ENCODE measurements around the gene SREBF1.

The SREBF1 gene

GRCh38 chr17:17837966-17838962 is 1.5 kb upstream of the SREBF1 start:
- TF ChIP-seq CTCF (conservative IDR thresholded peaks at IDR 0.05) = no peak
- H3K27ac ChIP-seq = peak overlapping the region; percentile 96

GRCh38 chr17:17837380-17837821 is 615 bp upstream of the SREBF1 start:
- TF ChIP-seq CTCF (conservative IDR thresholded peaks at IDR 0.05) = no peak
- peak overlapping the region; percentile 96 for H3K27ac ChIP-seq

DNA sequence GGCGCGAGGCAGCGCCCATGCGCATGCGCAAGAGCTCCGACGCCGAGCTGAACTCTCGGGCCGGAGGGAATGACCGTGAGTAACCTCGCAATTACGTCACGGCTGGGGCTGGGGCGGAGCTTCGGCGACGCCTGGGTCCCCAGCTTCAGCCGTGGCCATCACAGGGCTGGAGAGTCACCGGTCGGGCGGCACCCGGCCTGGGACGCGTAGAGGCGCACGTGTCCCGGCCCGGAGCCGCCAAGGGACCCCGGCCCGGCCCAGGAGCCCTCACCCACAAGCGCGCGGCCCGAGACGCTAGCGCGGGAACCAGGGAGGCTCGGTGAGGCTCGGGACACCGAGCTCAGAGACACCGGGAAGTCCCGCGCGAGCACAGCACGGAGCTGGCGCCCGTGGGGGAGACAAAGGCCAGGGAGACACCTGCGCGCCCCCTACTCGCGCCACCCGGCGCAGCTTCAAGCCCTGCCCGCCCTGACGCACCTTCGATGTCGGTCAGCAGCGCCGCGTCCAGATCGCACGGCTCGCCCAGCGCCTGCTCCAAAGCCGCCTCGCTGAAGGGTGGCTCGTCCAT is 452 bp downstream of the SREBF1 start:
- peak overlapping the region; percentile 96 for H3K27ac ChIP-seq
- TF ChIP-seq CTCF (conservative IDR thresholded peaks at IDR 0.05) = no peak

DNA sequence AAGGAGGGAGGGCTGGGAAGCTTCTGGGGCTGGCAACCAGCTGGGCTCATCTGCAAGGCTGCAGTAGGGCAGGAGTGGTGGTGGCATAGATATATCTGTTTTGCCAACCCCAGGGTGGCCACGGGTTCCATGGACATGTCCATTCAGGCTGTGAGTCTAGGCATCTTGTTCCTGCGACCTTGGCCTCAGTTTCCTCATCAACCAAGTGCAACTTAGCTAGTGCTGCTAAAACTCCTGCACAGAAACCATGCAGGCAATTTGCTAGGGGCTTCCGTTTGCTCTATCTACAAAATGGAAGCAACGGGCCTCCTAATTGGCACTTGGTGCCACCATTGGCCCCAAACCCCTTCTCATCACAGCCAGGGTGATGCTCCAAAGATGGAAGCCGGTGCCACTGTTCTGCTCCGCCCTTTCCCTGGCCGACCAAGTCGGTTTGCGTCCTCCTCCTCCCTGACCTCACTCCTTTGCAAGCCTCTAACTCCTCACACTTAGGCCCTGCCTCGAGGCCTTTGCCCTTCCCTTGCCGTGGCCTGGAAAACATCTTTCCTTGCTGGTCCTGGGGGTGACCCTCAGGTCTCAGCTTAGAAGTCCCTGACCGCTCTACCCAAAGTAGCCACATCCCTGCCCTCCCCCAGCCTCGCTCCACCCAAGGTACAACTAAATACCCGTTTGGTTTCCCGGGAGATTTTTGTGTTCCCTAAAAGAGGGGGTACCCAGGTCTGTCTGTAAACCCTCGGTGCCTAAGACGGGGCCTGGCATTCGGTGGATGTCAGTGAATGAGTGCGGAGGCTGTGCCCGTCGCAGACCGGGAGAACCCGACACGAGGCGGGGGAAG is 1.2 kb downstream of the SREBF1 start:
- TF ChIP-seq CTCF (conservative IDR thresholded peaks at IDR 0.05) = no peak
- peak overlapping the region; percentile 96 for H3K27ac ChIP-seq

- H3K27ac ChIP-seq = no peak overlapping the region
- no peak for TF ChIP-seq CTCF (conservative IDR thresholded peaks at IDR 0.05)
These were observed 1.8 kb downstream of the SREBF1 start for GRCh38 chr17:17834974-17835373.

DNA sequence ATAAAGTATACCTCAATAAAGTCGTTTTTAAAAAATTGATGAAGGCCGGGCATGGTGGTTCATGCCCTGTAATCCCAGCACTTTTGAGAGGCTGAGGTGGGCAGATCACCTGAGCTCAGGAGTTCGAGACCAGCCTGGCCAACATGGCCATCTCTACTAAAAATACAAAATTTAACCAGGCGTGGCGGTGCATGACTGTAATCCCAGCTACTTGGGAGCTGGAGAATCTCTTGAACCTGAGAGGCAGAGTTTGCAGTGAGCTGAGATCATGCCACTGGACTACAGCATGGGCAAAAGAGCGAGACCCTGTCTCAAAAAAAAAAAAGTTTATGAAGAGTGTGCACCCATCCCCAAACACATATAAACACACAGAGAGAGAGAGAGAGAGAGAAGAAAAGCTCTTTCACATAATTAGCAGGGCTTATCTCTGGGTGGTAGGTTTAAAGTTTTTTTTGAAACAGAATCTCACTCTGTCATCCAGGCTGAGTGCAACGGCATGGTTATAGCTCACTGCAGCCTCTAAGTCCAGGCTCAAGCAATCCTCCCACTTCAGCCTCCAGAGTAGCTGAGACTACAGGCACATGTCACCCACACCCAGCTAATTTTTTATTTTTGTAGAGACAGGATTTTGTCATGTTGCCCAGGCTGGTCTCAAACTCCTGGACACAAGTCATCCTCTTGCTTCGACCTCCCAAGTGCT is 3.0 kb downstream of the SREBF1 start:
- no peak overlapping the region for H3K27ac ChIP-seq
- no peak for TF ChIP-seq CTCF (conservative IDR thresholded peaks at IDR 0.05)

All from VCaP (cell line).